IMR-90 (cell line): ENCODE measurements around the gene NR6A1.

Experiments used
- BHLHE40 ChIP-seq: fragments of 150-350 bp; IDR thresholded peaks from 2 replicates; pipeline ENCODE4 v1.6.1; 2016; ENCODE audit warnings: mild to moderate bottlenecking, low read depth, low read length
- CEBPB ChIP-seq: IDR thresholded peaks from 2 replicates; pipeline ENCODE4 v1.6.1; 2012; ENCODE audit warnings: low read depth, low read length, improper control_type of control experiment
- FOS ChIP-seq: fragments of 150-350 bp; IDR thresholded peaks from 2 replicates; pipeline ENCODE4 v1.6.1; 2016; ENCODE audit warnings: low read depth, low read length
- MAFK ChIP-seq: IDR thresholded peaks from 2 replicates; pipeline ENCODE4 v1.6.1; 2012; ENCODE audit warnings: low read depth, low read length, improper control_type of control experiment
- MAZ ChIP-seq: IDR thresholded peaks from 2 replicates; pipeline ENCODE4 v1.6.1; 2012; ENCODE audit warnings: low read depth, mild to moderate bottlenecking, low read length, improper control_type of control experiment, moderate library complexity, borderline replicate concordance
- MXI1 ChIP-seq: IDR thresholded peaks from 2 replicates; pipeline ENCODE4 v1.6.1; 2012; ENCODE audit warnings: low read depth, mild to moderate bottlenecking, low read length, moderate library complexity, borderline replicate concordance
- NFE2L2 ChIP-seq: fragments of 150-350 bp; IDR thresholded peaks from 2 replicates; pipeline ENCODE4 v1.6.1; 2016; ENCODE audit warnings: low read depth, mild to moderate bottlenecking, low read length
- POLR2A ChIP-seq: IDR thresholded peaks from 2 replicates; pipeline ENCODE4 v1.6.1; 2012; ENCODE audit warnings: mild to moderate bottlenecking, low read depth, low read length
- RAD21 ChIP-seq: IDR thresholded peaks from 2 replicates; pipeline ENCODE4 v1.6.1; 2012; ENCODE audit warnings: low read length, improper control_type of control experiment
- RCOR1 ChIP-seq: IDR thresholded peaks from 2 replicates; pipeline ENCODE4 v1.6.1; 2012; ENCODE audit warnings: mild to moderate bottlenecking, low read length, improper control_type of control experiment; ENCODE audit not compliant: insufficient replicate concordance
- RFX5 ChIP-seq: IDR thresholded peaks from 2 replicates; pipeline ENCODE4 v1.8.0; 2012; ENCODE audit warnings: low read depth, mild to moderate bottlenecking, low read length, moderate library complexity
- TF ChIP-seq, protein P1 (sequence below): conservative IDR thresholded peaks from 2 replicates; pipeline ENCODE4 v1.5.1; 2012; ENCODE audit warnings: mild to moderate bottlenecking, low read depth, low read length, improper control_type of control experiment

DNA sequence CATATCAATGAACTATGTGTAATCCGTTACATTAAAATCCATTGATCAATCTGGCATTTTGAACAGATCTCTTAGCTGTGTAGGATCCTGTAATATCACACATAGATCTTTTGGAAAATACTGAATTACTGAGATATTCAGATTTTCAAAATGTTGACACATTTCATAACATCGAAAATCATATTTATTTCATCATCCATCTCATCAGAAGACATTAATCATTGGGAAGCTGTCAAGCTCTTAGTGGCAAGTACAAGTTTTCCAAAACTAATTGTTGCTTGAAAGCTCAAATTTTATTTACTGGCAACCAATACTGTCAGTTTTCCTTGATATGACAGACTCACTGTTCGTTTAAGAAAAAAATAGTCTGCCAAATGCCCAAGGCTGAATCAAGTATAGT, 8.5 kb downstream of the NR6A1 start:
- TF ChIP-seq, protein P1, sequence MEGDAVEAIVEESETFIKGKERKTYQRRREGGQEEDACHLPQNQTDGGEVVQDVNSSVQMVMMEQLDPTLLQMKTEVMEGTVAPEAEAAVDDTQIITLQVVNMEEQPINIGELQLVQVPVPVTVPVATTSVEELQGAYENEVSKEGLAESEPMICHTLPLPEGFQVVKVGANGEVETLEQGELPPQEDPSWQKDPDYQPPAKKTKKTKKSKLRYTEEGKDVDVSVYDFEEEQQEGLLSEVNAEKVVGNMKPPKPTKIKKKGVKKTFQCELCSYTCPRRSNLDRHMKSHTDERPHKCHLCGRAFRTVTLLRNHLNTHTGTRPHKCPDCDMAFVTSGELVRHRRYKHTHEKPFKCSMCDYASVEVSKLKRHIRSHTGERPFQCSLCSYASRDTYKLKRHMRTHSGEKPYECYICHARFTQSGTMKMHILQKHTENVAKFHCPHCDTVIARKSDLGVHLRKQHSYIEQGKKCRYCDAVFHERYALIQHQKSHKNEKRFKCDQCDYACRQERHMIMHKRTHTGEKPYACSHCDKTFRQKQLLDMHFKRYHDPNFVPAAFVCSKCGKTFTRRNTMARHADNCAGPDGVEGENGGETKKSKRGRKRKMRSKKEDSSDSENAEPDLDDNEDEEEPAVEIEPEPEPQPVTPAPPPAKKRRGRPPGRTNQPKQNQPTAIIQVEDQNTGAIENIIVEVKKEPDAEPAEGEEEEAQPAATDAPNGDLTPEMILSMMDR: no peak
- TF ChIP-seq RAD21: no peak
- no peak for TF ChIP-seq MXI1
- TF ChIP-seq POLR2A: no peak
- no peak for TF ChIP-seq MAZ
- TF ChIP-seq BHLHE40: no peak
- TF ChIP-seq CEBPB: no peak
- TF ChIP-seq MAFK: no peak
- TF ChIP-seq FOS: no peak
- no peak for TF ChIP-seq RFX5
- TF ChIP-seq RCOR1: no peak
- no peak for TF ChIP-seq NFE2L2
